ENCODE results near the gene SARNP.
A peak's percentile ranks its signal among the peaks of the same experiment; 100 is the strongest.

The SARNP gene

DNA sequence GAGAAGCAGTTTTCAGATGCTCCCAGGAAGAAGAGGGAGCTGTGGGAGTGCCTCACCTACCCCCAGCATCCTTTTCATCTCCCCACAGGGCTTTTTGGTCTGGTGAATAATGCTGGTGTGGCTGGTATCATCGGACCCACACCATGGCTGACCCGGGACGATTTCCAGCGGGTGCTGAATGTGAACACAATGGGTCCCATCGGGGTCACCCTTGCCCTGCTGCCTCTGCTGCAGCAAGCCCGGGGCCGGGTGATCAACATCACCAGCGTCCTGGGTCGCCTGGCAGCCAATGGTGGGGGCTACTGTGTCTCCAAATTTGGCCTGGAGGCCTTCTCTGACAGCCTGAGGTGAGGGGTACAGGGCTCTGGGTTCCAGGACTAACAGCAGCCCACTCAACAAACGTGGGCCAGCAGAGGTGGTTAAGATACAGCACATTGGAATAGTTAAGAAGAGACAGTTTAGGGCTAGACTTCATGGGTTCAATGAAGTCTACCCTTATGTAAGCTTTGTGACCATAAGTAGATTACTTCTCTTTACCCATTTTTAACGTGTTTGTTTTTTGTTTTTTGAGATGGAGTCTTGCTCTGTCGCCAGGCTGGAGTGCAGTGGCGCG lies 95.8 kb downstream of the SARNP start:
- no peak for DNase-seq

DNA sequence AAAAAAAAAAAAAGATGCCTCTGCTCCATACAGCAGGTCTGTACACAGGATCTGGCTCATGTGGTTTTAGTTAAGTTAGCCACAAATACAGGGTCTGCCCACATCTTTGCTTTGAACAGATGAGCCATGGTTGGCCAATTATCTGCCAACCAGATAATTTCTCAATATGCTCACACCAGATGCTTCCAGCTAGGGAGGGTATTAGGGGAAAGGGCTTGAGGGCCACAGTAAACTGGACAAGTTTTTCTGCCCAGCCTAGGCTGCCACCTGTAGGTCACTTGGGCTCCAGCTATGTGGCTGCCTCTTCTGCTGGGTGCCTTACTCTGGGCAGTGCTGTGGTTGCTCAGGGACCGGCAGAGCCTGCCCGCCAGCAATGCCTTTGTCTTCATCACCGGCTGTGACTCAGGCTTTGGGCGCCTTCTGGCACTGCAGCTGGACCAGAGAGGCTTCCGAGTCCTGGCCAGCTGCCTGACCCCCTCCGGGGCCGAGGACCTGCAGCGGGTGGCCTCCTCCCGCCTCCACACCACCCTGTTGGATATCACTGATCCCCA lies 96.6 kb downstream of the SARNP start:
- no peak for DNase-seq

DNA sequence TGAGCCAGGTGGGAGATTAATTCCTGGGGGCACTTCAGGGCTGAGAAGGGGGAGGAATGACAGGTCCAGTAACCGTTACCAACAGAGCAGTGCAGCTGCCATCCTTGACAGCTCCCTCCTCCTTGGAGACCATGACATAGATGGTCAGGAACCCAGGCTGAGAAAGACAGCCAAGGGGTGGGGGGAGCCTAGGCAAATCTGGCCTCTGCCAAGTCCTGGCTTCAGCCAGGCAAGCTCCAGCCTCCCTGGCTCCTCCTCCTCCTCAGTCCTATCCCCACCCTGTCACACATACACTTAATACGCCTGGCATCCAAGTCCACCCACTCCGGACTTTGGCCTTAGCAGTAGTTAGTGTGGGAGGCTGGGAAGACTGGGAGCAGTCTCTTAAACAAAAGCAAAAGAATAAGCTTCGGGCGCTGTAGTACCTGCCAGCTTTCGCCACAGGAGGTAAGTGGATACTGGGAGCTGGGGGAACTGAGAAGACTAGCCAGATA lies 97.4 kb downstream of the SARNP start, which contains the start of gene RDH5:
Gene RDH5 (plus strand): TSS at position 323 of the 494 bp plus-strand sequence. CDS start 792 bp downstream, outside the sequence.
- DNase-seq = no peak

DNA sequence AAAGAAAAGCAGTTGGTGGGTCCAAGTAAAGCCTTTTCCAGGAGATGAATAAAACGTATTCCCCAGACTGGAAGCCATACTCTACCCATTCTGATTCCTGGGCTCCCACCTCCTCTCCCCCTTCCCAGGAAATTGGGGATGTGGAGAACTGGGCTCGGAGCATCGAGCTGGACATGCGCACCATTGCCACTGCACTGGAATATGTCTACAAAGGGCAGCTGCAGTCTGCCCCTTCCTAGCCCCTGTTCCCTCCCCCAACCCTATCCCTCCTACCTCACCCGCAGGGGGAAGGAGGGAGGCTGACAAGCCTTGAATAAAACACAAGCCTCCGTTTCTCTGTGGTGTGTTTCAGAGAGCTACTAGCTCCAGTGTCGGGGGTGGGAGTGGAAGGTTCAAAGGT lies 98.2 kb downstream of the SARNP start:
- DNase-seq = no peak

DNA sequence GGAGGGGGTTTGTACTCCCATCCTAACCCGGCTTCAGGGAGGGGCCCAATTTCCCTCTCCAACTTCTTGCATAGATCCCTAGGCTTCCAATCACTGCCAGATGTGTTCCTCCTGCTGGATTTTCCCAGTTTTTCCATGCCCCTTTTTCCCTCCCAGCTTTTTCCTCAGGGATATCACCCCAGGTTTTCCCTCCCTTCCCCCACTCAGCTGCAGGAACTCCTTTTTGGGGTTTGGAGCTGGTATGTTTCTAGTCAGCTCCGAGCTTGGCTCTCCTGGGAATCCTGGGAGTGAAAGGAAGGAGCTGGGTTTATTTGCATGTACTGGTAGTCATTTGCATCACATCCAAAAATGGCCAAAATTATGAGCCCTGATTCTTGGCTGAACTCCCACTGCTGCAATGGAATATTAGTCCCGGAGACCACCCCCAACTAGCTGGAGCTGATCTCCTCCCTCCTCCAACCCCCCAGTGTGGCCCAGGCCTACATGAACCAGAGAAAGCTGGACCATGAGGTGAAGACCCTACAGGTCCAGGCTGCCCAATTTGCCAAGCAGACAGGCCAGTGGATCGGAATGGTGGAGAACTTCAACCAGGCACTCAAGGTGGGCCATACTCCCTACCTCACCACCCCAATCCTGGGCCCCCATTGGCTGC lies 98.8 kb downstream of the SARNP start:
- DNase-seq = no peak

DNA sequence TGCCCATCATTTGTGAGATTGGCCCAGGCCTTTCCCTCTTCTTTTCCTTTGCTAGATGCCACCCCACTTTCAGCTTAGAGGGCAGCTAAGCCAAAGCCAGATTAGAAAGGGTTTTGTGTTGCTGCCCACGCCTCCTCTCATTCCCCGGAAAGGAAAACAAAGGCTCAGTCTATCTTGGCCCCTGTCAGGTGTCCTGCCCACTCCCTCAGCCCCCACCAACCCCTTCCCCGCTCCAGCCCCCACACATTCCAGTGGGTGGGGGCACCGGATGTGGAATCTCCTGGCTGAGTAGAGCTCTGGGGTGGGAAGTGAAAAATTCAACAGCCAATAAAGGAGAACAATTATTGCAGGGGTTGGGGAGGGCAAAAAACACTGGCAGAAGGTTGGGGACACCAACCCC lies 99.5 kb downstream of the SARNP start:
- DNase-seq = no peak

DNA sequence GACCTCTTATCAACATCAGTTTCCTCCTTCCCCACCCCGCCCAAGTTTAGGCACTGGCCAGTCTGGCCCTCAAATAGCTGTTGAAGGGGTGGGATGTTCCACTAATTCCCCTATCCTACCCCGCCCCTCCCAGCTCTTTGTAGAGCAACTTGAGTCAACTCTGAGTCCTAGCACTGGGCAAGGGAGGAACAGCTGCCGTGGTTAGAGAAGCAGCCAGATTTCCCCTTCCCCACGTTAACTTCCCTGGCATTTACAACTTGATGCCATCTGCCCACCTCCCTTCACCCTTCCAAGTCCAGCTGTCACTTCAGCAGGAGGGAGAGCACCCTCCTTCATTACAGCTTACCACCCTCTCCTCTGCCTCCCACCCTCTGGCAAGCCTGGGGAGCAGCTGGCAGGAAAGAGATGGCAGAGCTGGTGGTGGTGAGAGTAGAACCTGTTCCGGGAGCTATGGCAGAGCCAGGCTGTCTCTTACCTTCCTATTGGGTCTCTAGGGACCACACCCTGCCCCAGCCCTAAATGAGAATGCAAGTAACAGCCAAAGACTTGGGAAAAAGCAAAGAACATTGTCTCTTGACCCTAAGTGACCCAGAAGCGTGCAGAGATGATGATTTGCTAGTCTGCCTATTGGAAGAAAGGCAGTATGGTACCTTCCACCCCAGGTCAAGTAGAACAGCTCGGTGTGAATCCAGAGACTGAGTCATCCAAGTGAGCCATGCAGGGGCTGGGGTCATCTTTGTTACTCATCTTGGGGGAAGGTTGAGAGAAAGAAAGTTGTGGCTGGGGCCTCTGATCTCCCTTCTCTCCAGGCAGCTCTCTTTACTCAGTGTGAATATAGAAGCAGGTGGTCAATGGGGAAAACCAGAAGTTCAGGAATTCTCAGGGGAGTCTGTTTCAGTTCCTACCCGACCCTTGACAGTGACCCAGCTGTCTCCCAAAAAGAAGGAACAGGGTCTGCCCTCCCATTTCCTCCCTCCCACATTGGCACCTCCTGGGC lies 100.2 kb downstream of the SARNP start:
- peak; percentile 51 for DNase-seq

DNA sequence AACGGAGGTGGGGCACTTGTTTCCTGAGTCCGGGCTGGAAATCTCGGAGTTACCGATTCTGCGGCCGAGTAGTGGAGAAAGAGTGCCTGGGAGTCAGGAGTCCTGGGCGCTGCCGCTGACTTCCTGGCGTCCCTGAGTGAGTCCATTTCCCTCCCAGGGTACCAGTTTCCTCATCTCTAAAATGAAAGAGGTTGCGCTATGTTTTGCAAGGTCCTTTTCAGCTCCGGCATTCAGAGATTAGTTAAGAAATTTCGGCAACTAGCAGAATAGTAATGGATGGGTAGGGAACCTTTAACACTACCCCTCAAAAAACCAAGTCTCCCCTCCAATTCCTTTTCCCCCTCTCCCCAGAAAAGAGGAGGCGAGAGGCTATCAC lies 101.0 kb downstream of the SARNP start:
- no peak for DNase-seq

DNA sequence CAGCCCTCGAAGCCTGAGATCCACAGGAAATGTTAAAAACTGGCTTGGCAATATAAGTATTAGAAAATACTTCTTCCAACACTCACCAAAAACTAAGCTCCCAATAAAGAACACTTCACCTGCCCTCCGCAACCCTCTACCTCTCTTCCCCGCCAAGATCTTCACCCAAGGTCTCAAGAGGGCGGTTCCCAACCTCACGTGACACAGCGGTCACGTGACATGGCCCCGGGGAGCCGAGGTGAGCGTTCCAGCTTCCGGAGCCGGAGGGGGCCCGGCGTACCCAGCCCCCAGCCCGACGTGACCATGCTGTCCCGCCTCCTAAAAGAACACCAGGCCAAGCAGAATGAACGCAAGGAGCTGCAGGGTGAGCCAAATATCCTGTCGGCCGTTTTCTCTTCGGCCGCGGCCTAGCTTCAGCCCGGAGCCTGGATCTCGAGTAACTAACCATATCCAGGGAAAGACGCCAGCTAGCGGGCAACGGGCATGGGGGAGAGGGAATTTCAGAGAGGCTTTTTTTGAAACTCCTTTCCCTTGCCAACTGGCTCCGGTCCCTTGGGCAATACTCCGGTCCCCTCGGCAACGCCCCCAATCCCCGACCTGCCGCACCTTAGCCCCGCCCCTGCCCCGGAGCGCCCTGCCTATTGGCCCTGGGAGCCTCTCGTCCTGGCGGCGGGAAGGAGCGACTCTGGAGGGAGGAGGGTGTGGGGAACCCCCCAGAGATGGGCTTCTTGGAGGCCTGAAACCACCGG lies 101.5 kb downstream of the SARNP start, which contains the start of gene BLOC1S1:
Gene BLOC1S1 (plus strand): TSS at position 214 of the 749 bp plus-strand sequence. CDS start 6 bp downstream, at position 220.
- peak; percentile 97 for DNase-seq

DNA sequence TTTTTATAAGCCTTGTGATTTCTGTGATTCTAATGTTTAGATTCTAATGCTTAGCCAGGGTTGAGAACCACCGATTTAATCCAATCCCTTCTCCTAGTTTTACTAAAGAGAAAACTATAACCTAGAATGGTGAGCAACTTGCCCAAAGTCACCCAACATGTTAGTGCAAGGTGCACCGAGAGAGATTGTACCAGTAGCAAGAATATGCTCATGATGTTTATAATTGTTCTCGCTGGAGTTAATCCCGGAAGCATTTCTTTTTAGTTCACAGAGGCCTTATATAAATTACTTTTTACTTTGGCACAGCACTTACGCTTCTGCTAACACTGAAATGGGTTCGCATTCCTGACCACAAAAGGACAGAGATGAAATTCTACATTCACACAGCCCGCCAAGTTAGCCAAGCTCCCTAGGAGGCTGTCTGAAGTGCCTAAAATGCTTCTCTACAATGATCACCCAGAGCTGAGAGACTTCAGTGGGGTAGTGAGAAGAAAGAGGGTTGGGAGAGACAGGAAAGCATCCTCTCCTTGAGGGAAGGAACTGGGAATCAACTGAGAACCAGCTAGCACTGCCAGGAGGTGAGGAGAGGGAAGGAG lies 102.3 kb downstream of the SARNP start:
- no peak for DNase-seq

DNA sequence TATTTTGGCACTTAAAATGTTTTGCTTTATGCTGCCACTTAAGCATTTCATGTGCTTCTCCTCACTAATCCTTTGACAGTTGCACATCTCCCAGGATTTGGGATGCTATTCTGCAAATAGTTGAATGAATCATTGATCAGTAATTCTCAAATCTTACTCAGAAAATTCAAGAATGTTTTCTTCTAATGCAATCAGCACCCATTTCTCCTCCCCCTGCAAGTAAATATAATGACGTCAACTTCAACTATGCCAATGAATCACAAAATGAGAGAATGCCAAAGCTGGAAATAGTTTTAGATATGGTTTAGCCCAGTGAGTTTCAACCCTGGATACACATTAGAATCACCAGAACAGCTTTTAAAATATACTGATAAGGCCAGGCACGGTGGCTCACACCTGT lies 103.8 kb downstream of the SARNP start:
- no peak for DNase-seq

DNA sequence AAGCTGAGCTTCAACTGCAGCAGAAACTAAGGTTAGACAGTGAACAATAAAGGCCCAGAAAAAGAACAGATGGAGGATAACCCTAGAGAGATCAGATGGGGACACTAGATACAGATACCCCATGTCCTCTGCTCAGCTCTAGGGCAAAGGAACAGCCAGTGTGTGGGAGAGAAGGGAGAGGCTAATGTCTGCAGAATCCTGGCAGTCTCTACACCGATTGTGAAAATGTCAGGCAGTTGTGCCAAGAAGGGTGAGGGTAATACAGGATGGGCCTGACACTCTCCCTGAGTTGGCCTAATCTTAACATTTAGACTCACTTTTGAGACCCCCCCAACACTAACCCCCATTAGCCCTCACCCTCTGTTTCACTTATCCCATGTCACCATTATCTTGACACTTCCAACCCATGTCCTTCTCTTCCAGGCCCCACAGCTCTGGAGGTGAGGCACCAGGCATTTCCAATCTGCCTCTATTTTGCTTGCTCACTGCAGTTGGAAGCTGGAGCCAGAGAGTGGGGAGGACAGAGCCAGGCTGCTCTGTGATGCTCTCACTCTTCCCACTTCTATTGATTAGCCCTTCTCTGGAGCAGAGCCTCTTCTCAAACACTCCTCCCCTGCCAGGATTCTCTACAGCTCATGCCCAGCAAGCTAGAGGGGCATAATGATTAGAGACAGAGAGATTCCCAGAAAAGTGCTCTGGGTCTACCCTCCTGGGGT lies 104.7 kb downstream of the SARNP start:
- no peak for DNase-seq

DNA sequence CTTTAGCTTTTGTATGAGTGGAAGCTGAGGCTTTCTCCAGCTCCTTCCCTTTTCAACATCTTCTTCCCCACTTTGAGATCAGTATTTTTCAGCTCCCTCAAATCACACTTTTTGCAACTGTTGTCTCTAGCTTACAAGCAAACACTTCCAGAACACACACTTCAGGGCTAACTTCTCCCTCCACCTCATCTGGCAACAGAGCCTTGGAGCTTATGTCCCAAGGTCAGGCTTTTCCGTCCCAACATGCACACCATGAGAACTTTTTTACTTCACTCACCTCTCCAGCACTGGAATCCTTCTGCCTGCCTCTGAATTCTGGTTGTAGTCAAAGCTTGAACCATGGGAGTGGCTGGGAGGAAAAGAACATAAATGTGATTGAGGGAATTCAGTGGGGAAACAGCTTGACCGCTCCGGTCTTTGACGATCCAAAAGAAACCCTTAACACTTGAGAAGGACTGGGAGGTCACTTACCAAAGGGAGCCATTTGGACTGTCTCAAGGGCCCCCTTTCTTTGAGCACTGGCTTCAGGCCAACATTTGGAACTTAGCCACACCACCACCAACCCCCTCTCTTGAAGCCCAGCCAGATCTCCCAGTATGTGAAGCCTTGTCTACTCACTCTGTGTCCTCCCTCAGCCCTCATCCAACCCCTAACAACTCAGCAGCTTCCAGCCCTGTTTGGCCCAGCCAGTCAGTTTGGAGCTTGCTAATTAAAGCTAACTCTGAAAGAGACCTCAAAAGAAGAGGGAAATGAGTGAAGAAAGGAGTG lies 105.6 kb downstream of the SARNP start:
- no peak for DNase-seq

DNA sequence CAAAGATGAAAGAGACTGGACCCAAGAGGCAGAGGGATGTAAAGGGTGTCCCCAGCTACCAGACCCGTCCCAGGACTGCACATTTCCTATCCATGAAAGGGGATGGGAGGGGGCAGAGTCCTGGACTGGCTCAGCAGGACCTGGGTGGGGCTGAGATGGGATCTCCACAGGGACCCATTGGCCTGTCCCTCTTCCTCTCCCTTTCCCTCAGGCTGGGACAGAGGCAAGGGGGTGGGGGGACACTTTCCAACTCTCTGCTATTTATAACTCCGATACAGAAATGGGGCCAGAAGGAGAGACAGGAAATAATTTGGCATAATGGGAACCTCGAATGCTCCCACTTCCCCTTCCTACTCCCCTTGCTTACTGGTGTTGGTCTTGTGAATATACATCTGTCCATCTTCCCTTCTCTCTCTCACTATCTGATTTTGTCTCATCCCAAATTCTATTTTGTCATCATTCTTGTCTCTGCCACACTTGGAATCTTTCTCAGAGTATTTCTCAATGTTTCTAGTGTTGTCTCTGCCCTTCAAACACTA lies 108.8 kb downstream of the SARNP start:
- DNase-seq = no peak

DNA sequence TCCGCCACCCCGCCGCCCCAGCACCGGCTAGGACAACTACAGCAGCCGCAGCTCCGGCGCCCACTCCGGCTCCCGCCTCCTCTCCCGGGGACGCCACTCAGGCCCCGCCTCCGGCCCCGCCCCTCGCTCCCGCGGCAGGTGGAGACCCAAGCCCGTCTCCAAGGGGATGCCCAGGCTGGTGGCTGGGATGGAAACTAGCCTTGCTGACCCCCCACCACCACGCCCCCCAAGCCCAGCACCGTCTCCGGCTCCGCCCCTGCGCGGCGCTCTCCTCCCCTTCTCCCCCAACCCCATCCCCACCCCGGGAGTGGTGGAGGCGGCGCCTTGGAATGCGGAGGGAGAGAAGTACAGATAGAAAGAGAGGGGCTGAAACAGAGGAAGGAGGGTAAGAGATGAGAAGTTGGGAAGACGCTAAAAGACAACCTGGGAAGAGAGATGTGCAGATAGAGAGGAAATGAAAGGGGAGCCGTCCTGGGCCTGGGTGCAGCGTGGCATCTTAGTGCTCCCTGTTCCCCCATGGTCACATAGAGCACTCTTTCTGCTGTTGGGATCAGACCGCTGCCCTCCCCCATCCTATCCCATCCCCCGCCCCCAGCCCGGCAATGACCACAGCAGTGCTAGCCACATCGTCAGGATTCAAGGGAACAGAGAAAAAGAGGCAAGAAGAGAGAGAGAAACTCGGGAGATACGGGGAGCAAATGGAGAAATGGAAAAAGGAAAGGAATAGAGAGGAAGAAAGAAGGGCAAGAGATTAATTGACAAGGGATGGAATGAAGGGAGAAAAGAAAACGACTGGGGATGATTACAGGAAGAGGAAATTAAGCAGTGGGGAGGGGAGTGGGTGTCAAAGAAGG lies 109.5 kb downstream of the SARNP start, which contains the start of gene ITGA7:
Gene ITGA7 (minus strand): TSS at position 64 of the 854 bp plus-strand sequence. CDS start 222 bp downstream, outside the sequence.
- DNase-seq = peak; percentile 47

Data from activated CD4-positive, alpha-beta T cell treated with anti-CD3 and anti-CD28 coated beads, Interleukin-10, Interleukin-2, amounts not matched to agents 100 ng/mL and 50 ng/mL, durations not matched to agents 16 hours and 8 hours (primary cell).